Activated naive CD8-positive, alpha-beta T cell treated with anti-CD3 and anti-CD28 coated beads, Interleukin-2, amount 10 ng/mL, durations not matched to agents 7 days and 5 days (primary cell): ENCODE results near the gene ANKRD44. TPM values are rescaled to one million over a fixed set of nuclear protein-coding genes. Genes with fewer than 3 reads are reported as not detected.

Experiments used
- ATAC-seq: fragments of 150-1000 bp; cut with Tn5 transposase; one replicate; pipeline ENCODE4 v1.10.0; 2021; ENCODE audit warnings: low read depth, moderate library complexity
- POLR2A ChIA-PET: fragments of 350-600 bp; sonication (Branson Sonifier 250); formaldehyde crosslinking; loops from one replicate; lab custom pipeline; 2021; ENCODE audit warnings: antibody characterized with exemption; lab: Charles Lee
- DNase-seq: peaks from one replicate; pipeline ENCODE4 v3.0.0; 2021
- H3K27ac Mint-ChIP-seq: one replicate; pipeline ENCODE4 v1.8.0; 2022; ENCODE audit warnings: mild to moderate bottlenecking, mixed read lengths
- H3K27me3 Mint-ChIP-seq: one replicate; pipeline ENCODE4 v1.8.0; 2022; ENCODE audit warnings: mild to moderate bottlenecking, moderate library complexity, mixed read lengths
- H3K36me3 Mint-ChIP-seq: one replicate; pipeline ENCODE4 v1.8.0; 2021; ENCODE audit warnings: mild to moderate bottlenecking, mixed read lengths
- H3K4me1 Mint-ChIP-seq: one replicate; pipeline ENCODE4 v1.8.0; 2021; ENCODE audit warnings: mixed read lengths
- H3K4me3 Mint-ChIP-seq: one replicate; pipeline ENCODE4 v1.8.0; 2022; ENCODE audit warnings: mild to moderate bottlenecking, moderate library complexity, mixed read lengths
- H3K9me3 Mint-ChIP-seq: one replicate; pipeline ENCODE4 v1.8.0; 2021; ENCODE audit warnings: mixed read lengths
- total RNA-seq, 2 experiments: library from RNA; stranded (reverse); gene quantifications; one replicate each; pipeline ENCODE4 v1.2.3, GENCODE V29; 2021

ANKRD44 gene
- total RNA-seq, 2 experiments from 2014 or later = 240 to 243 TPM

DNA sequence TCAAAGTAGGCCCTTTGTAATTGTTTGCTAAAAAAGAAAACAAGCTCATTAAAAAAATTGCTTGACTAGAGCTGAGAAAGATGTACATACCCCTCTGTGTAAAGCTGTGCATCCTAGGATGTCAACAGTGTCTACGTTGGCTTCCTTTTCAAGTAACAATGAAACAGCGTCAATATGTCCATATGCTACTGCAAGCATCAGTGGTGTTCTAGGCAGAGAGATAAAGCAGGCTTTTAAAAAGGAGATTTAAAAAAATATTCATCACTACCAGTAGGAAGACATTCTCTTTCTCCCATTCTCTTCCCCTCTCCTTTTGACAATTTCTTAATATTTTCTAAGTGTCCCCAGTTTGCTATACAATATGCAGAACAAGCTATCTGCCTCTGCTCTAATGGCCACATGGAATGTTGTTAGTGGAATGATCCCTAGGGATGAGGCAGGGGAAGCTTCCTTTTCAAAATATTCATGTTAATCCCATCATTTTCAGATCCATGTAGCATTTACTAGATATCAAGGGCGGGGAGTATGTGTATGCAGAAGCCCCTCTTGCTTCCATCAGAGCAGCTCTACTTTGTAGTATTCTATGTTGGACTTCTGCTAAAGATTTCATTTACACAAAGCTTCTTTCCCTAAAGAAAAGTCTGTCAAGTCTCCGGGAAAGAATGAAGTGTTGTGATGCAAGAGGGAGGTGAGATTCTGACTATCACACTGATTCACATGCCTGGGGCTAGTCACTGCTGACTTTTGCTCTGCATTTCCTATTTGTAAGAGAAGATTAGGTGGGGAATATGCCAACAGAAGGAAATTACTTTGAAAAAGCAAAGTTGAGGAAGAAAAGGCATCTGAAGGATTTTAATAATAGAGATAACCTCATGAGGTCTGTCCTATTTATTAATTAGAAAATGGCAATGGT, 302.6 kb downstream of the ANKRD44 start:
- no peaks in the 10 kb centered on the region for H3K27me3 Mint-ChIP-seq
- H3K36me3 Mint-ChIP-seq = peaks cover 40% of the 10 kb centered on the region
- DNase-seq = no peak
- ATAC-seq = no peak
- H3K4me3 Mint-ChIP-seq = no peak overlapping the region
- H3K9me3 Mint-ChIP-seq = no peaks in the 10 kb centered on the region
- H3K4me1 Mint-ChIP-seq = peaks cover 6% of the 10 kb centered on the region
- POLR2A ChIA-PET = no interaction called here
- H3K27ac Mint-ChIP-seq = no peak overlapping the region

DNA sequence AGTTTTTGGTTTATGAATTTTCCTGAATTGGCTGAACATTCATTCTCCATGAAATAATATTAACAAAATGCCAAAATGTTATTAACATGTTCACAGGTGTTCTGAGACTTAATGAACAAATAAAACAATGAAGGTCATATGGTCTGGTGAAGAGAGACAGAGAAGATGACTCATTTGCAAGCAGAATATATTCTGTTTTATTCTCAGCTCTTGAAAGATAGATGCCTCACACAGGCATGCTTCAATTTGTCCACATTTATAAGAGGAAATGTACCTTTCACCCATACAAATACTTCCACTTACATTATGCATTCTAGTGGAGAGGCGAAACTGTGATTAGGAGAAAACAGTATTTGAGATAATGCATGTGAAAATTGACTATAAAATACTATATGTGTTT, 308.7 kb downstream of the ANKRD44 start:
- no peaks in the 10 kb centered on the region for H3K9me3 Mint-ChIP-seq
- no peak overlapping the region for H3K27ac Mint-ChIP-seq
- ATAC-seq = no peak
- no peaks in the 10 kb centered on the region for H3K27me3 Mint-ChIP-seq
- H3K4me1 Mint-ChIP-seq = peaks cover 2% of the 10 kb centered on the region
- peaks cover 48% of the 10 kb centered on the region for H3K36me3 Mint-ChIP-seq
- no peak overlapping the region for H3K4me3 Mint-ChIP-seq
- POLR2A ChIA-PET = no interaction called here
- no peak for DNase-seq

DNA sequence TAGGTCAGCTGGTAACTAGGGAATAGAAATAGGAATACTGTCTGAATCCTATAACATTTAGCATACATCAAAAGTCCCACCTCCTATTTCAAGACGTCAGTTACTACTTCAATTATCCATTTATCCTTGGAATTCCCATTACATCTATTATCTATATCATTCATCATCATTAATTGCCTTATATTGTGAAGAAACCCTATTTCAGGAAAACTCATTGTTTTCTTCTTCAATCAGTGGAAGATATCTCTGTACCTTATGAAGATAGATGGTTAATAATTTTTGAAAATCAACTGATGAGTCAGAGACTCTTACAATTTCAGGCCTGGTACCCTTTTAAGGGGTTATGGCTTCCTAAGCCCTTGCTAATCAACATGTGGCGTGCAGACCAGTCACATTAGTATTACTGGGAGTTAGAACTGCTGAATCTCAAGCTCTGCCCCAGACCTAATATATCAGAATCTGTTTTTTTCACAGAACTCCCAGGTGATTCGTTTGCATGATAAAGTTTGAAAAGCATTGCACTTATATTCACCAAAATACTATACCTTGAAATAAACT, 314.7 kb downstream of the ANKRD44 start:
- H3K36me3 Mint-ChIP-seq = peaks cover 56% of the 10 kb centered on the region
- peaks cover 9% of the 10 kb centered on the region for H3K4me1 Mint-ChIP-seq
- no peak for DNase-seq

DNA sequence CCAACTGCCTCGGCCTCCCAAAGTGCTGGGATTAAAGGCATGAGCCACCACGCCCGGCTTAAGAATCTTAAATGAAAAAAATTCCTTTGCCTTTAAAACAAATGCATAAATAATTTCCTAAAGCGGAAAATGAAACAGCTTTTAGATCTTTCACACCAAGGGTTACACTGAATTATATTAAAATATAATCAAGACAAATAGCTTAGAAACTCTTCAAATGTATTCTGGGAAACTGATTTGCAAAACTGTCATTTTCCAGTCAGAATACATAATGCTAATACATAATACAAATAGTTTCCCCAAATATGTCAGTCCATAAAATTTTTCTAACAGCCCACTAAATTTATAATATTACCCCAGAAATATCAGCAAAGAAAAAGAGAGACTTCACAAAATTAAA, 315.8 kb downstream of the ANKRD44 start:
- H3K27me3 Mint-ChIP-seq = no peaks in the 10 kb centered on the region
- H3K4me3 Mint-ChIP-seq = no peak overlapping the region
- H3K9me3 Mint-ChIP-seq = no peaks in the 10 kb centered on the region
- peaks cover 18% of the 10 kb centered on the region for H3K4me1 Mint-ChIP-seq
- peaks cover 61% of the 10 kb centered on the region for H3K36me3 Mint-ChIP-seq
- peak overlapping the region; percentile 36 for H3K27ac Mint-ChIP-seq
- POLR2A ChIA-PET = no interaction called here
- DNase-seq (no peak), ATAC-seq (no peak)

More for the DNA sequence above, 314.7 kb downstream of the ANKRD44 start:
- POLR2A ChIA-PET = no interaction called here
- no peaks in the 10 kb centered on the region for H3K27me3 Mint-ChIP-seq
- no peaks in the 10 kb centered on the region for H3K9me3 Mint-ChIP-seq
- no peak overlapping the region for H3K4me3 Mint-ChIP-seq
- no peak for ATAC-seq
- no peak overlapping the region for H3K27ac Mint-ChIP-seq

DNA sequence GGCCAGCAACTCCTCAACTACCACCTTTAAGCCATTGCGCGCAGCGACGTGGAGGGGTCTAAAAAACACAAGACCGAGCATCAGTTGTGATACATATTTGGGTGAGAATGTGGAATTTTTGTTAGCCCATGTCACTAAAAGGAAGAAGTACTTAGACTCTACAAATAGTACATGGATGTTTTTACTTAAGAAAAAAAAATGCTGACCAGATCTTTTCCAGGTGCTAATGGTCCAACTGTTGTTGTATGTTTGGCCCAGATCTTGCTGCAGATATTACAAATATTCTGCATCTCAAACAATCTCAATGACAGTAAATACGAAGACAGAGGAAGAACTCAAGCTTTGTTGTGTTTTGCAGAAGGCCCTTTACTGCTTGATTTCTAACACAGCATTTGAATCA, 317.0 kb downstream of the ANKRD44 start:
- no peaks in the 10 kb centered on the region for H3K9me3 Mint-ChIP-seq
- ATAC-seq (no peak), DNase-seq (no peak)
- no peak overlapping the region for H3K4me3 Mint-ChIP-seq
- H3K27ac Mint-ChIP-seq = peak overlapping the region; percentile 14
- POLR2A ChIA-PET = interaction anchor here (0.6 to 0.7 kb wide), 2 partner anchors 14 to 66 kb away, joined by 4 to 10 read pairs; no protein-coding TSS in a partner anchor
- peaks cover 62% of the 10 kb centered on the region for H3K36me3 Mint-ChIP-seq
- peaks cover 27% of the 10 kb centered on the region for H3K4me1 Mint-ChIP-seq
- no peaks in the 10 kb centered on the region for H3K27me3 Mint-ChIP-seq

DNA sequence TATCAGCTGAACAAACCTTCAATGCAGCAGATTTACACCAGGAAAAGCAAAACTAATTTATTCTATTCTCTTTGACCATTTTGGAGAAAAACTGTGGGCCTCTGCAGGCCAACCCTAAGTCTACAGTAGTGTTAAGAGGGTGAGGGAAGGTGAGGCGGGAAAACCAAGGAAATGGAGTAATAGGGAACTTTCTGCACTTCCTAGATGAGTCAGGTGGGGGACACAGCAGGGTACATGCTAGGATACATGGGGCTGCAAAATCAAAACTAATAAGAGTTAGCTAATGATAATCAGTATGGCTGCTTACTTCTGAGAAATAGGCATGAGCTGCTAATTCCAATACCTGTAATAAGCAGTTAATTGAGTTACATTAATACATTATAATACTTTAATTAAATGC, 318.1 kb downstream of the ANKRD44 start:
- POLR2A ChIA-PET = no interaction called here
- ATAC-seq (no peak), DNase-seq (no peak)
- H3K27ac Mint-ChIP-seq = peak overlapping the region; percentile 7
- no peaks in the 10 kb centered on the region for H3K9me3 Mint-ChIP-seq
- no peaks in the 10 kb centered on the region for H3K27me3 Mint-ChIP-seq
- H3K4me1 Mint-ChIP-seq = peaks cover 32% of the 10 kb centered on the region
- peaks cover 62% of the 10 kb centered on the region for H3K36me3 Mint-ChIP-seq
- H3K4me3 Mint-ChIP-seq = no peak overlapping the region

DNA sequence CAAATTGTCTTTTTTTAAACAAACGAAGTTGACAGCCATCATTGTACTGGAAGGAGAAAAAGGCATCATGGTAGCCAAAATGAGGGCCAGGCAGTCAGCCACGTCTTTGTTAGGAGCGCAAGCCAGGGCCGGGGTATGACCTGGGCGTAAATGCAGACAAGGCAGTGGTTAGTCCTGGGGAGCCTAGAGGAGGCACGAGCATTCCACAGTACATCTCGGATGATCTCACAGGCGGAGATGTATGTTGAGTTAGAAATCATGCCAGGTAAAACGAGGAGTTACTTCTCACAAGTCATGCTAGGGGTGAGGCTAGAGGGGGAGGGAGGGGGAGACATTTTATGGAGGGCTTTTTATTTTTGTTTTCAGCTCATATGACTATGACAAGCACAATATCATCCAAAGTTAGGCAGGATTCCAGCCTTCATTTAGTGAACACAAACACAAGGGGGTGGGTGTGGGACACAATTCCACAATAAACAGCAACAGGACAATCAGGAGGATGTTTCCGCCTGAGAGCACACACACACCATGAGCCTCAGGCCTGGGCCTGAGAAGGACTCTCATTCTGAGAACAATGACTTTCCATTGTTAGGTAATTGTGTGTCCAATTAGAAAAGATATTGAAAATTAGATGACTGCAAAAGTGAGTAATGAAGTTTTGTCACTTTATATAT, 319.7 kb downstream of the ANKRD44 start:
- Mint-ChIP-seq H3K27me3 (no peaks in the 10 kb centered on the region), H3K9me3 (no peaks in the 10 kb centered on the region), H3K27ac (peak overlapping the region; percentile 71), H3K36me3 (peaks cover 72% of the 10 kb centered on the region), H3K4me1 (peaks cover 38% of the 10 kb centered on the region), H3K4me3 (no peak overlapping the region)
- ATAC-seq (no peak), DNase-seq (no peak)
- POLR2A ChIA-PET = no interaction called here

DNA sequence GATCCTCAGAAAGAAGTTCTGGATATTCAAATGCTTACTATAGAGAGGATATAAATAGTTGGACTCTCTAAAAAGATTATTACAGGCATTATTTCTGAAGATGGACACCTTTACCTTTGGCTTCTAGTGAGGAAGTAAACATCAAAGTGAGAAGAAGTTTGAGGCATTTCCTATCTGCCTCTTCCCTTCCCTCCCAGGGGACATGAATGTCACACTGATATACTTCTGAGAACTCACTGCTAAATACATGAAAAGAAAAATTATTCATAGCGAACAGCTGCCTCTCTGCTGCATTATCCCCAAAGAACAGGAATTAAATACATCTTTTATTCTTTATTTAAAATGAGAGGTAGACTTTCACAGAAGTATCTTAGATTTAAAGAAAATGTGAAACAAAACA, 320.5 kb downstream of the ANKRD44 start:
- DNase-seq (no peak), ATAC-seq (no peak)
- H3K36me3 Mint-ChIP-seq = peaks cover 73% of the 10 kb centered on the region
- H3K9me3 Mint-ChIP-seq = no peaks in the 10 kb centered on the region
- POLR2A ChIA-PET = interaction anchor here (1.4 kb wide), 1 partner anchor 63 kb away, joined by 4 read pairs; no protein-coding TSS in a partner anchor
- peak overlapping the region; percentile 28 for H3K4me3 Mint-ChIP-seq
- peaks cover 35% of the 10 kb centered on the region for H3K4me1 Mint-ChIP-seq
- H3K27me3 Mint-ChIP-seq = no peaks in the 10 kb centered on the region
- peak overlapping the region; percentile 71 for H3K27ac Mint-ChIP-seq

DNA sequence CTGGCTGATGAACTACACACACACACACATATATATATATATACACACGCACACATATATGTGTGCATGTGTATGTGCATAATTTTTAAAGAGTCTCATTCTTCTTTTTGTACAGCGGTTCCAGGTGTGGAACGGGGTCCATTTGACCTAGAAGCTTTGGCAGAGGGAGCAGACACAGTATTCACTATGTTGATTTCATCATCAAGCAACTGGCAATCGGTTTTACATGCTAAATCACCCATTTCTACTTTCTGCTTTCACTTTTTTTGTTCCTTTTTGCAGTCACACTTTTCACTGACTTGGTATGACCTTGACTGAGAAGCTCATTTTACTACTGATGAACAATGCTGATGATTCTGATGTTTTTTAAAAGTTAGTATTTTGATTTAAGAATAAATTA, 321.1 kb downstream of the ANKRD44 start:
- Mint-ChIP-seq H3K27me3 (no peaks in the 10 kb centered on the region), H3K4me1 (peaks cover 37% of the 10 kb centered on the region), H3K27ac (peak overlapping the region; percentile 54), H3K9me3 (no peaks in the 10 kb centered on the region), H3K4me3 (no peak overlapping the region), H3K36me3 (peaks cover 75% of the 10 kb centered on the region)
- POLR2A ChIA-PET = interaction anchor here (1.4 kb wide), 1 partner anchor 62 kb away, joined by 4 read pairs; no protein-coding TSS in a partner anchor
- DNase-seq = no peak
- ATAC-seq = no peak

DNA sequence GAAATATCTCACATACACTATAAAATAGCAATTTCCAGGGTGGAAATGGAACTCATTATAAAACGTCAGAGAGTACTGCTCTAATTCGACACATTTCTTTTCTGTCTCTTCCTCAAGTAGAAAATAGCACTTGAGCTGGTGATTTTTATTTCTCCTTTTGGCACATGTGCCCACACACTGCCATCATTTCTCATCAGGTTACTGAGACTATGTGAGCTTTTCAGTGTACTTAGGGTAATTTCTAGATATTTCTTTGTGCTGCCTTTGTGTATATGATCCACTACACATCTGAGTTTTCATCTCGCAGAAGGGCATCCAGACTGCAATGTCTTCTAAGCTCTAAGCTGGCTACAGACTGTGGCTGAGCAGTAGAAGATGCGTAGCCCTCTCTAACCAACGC, 321.9 kb downstream of the ANKRD44 start:
- peaks cover 37% of the 10 kb centered on the region for H3K4me1 Mint-ChIP-seq
- H3K27me3 Mint-ChIP-seq = no peaks in the 10 kb centered on the region
- no peak for ATAC-seq
- no peak for DNase-seq
- H3K4me3 Mint-ChIP-seq = peak overlapping the region; percentile 50
- H3K27ac Mint-ChIP-seq = peak overlapping the region; percentile 54
- H3K36me3 Mint-ChIP-seq = peaks cover 74% of the 10 kb centered on the region
- H3K9me3 Mint-ChIP-seq = no peaks in the 10 kb centered on the region
- POLR2A ChIA-PET = interaction anchor here (0.6 to 1.8 kb wide), 2 partner anchors 15 to 61 kb away, joined by 3 to 4 read pairs; no protein-coding TSS in a partner anchor

DNA sequence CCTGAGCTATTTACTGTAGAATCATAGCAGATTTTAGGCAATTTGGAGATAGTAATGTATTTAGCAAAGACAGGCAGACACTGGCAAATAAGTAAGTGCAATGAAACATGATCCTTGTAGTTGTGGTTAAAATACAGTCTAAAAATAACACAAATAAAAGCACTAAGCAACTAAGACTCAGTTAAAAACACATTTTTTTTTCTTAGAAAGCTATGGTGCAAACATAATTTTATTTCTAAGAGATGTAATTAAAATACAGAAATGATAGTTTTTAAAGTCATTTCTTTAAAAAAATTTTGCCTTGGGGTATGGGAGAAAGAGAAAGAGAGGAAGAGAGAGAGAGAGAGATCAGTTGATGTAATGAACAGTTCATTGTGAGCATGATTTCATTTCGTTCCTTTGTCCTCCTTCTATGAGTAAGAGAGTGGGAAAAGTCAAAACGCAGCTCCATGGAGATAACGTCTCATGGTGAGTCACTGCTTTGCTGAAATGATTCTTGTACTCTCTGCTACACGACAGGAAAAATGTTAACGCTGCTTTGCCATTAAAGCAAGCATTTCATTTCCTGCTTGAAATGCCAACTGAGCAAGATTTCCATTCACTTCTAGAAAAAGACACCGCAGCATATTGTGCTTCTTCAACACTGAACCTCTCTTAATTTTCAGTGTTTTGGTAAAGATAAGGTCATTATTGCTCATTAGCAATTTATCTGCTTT, 322.8 kb downstream of the ANKRD44 start:
- peak; percentile 76 for ATAC-seq
- peak overlapping the region; percentile 76 for H3K4me3 Mint-ChIP-seq
- POLR2A ChIA-PET = interaction anchor here (0.6 to 1.8 kb wide), 2 partner anchors 8 to 61 kb away, joined by 4 read pairs; no protein-coding TSS in a partner anchor
- H3K4me1 Mint-ChIP-seq = peaks cover 37% of the 10 kb centered on the region
- peaks cover 68% of the 10 kb centered on the region for H3K36me3 Mint-ChIP-seq
- DNase-seq = no peak
- H3K27ac Mint-ChIP-seq = peak overlapping the region; percentile 92
- no peaks in the 10 kb centered on the region for H3K27me3 Mint-ChIP-seq
- no peaks in the 10 kb centered on the region for H3K9me3 Mint-ChIP-seq

DNA sequence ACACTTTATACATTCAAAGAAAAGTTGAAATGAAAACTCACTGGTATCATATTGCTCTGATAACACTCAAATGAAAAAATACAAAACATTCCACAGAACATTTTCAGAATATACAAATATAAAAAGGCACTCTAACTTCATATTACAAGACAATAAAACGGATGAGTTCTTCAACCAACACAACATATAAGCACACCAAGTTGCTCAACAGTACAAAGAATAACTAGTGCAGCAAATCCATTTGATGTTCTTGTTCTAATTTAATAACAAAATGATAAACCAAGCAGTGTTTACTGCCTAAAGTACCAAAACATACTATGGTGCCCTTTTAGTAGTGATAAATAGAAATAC, 323.3 kb downstream of the ANKRD44 start:
- H3K4me1 Mint-ChIP-seq = peaks cover 37% of the 10 kb centered on the region
- H3K27ac Mint-ChIP-seq = no peak overlapping the region
- no peaks in the 10 kb centered on the region for H3K9me3 Mint-ChIP-seq
- H3K4me3 Mint-ChIP-seq = no peak overlapping the region
- POLR2A ChIA-PET = interaction anchor here (0.6 to 1.8 kb wide), 2 partner anchors 8 to 60 kb away, joined by 4 read pairs; no protein-coding TSS in a partner anchor
- DNase-seq (no peak), ATAC-seq (no peak)
- no peaks in the 10 kb centered on the region for H3K27me3 Mint-ChIP-seq
- H3K36me3 Mint-ChIP-seq = peaks cover 70% of the 10 kb centered on the region
